Lower leg skin (tissue), 3 donors: ENCODE results near the gene ADISSP.

ENCODE experiments used
- CTCF ChIP-seq, 3 donors: fragments of 450-650 bp; IDR thresholded peaks; one replicate each; pipeline ENCODE4 v1.5.1; 2016; ENCODE audit warnings: antibody characterized with exemption in 3 of 3, mild to moderate bottlenecking in 3 of 3, moderate library complexity in 2 of 3
- POLR2A ChIP-seq, 2 donors: fragments of 450-650 bp; IDR thresholded peaks; one replicate each; pipeline ENCODE4 v1.6.1; 2016 to 2017; ENCODE audit warnings: antibody characterized with exemption in 2 of 2, mild to moderate bottlenecking in 1 of 2, moderate library complexity in 1 of 2

GRCh38 chr20:3731944-3732326, 35.6 kb downstream of the ADISSP start:
- no peak for TF ChIP-seq CTCF (IDR thresholded peaks at IDR 0.05)
- no peak for TF ChIP-seq POLR2A (IDR thresholded peaks at IDR 0.05)
